GM10847 (cell line): ENCODE data around the gene LTBP1.

Experiments used
- POLR2A ChIP-seq: IDR thresholded peaks from 2 replicates; pipeline ENCODE4 v1.6.1; 2011; ENCODE audit not compliant: insufficient read length; ENCODE audit errors: extremely low read depth

LTBP1 gene

GRCh38 chr2:33145459-33145858 is 198.7 kb downstream of the LTBP1 start:
- TF ChIP-seq POLR2A, result no peak

GRCh38 chr2:33146102-33146501 is 199.3 kb downstream of the LTBP1 start:
- TF ChIP-seq POLR2A, result no peak

- TF ChIP-seq POLR2A, result no peak
Measured at GRCh38 chr2:33153008-33153407, 206.3 kb downstream of the LTBP1 start.

- TF ChIP-seq POLR2A, result no peak
Measured at GRCh38 chr2:33158482-33159003, 211.8 kb downstream of the LTBP1 start.

GRCh38 chr2:33160191-33160590 is 213.4 kb downstream of the LTBP1 start:
- TF ChIP-seq POLR2A, result no peak

GRCh38 chr2:33166287-33166881 is 219.6 kb downstream of the LTBP1 start:
- TF ChIP-seq POLR2A, result no peak

GRCh38 chr2:33167622-33168245 is 221.0 kb downstream of the LTBP1 start:
- TF ChIP-seq POLR2A, result no peak

GRCh38 chr2:33168425-33168824 is 221.7 kb downstream of the LTBP1 start:
- TF ChIP-seq POLR2A, result no peak

- TF ChIP-seq POLR2A, result no peak
Measured at GRCh38 chr2:33168922-33169321, 222.2 kb downstream of the LTBP1 start.

GRCh38 chr2:33177627-33178026 is 230.9 kb downstream of the LTBP1 start:
- TF ChIP-seq POLR2A, result no peak

GRCh38 chr2:33178209-33178608 is 231.5 kb downstream of the LTBP1 start:
- no peak for TF ChIP-seq POLR2A

GRCh38 chr2:33180915-33181314 is 234.2 kb downstream of the LTBP1 start:
- TF ChIP-seq POLR2A, result no peak

- no peak for TF ChIP-seq POLR2A
Measured at GRCh38 chr2:33181466-33181865, 234.7 kb downstream of the LTBP1 start.

GRCh38 chr2:33184041-33184440 is 237.3 kb downstream of the LTBP1 start:
- TF ChIP-seq POLR2A, result no peak

- no peak for TF ChIP-seq POLR2A
Measured at GRCh38 chr2:33186937-33187336, 240.2 kb downstream of the LTBP1 start.

GRCh38 chr2:33188799-33189198 is 242.0 kb downstream of the LTBP1 start:
- TF ChIP-seq POLR2A, result no peak

- no peak for TF ChIP-seq POLR2A
Measured at GRCh38 chr2:33190393-33190937, 243.7 kb downstream of the LTBP1 start.

- no peak for TF ChIP-seq POLR2A
Measured at GRCh38 chr2:33195891-33196290, 249.1 kb downstream of the LTBP1 start.
